ENCODE measurements around the gene MBOAT2. TPM values are rescaled to one million over a fixed set of nuclear protein-coding genes. Genes with fewer than 3 reads are reported as not detected.

The MBOAT2 gene
- total and polyA plus RNA-seq, 2 experiments from 2014 or later, result 38.2 to 58.3 TPM

DNA sequence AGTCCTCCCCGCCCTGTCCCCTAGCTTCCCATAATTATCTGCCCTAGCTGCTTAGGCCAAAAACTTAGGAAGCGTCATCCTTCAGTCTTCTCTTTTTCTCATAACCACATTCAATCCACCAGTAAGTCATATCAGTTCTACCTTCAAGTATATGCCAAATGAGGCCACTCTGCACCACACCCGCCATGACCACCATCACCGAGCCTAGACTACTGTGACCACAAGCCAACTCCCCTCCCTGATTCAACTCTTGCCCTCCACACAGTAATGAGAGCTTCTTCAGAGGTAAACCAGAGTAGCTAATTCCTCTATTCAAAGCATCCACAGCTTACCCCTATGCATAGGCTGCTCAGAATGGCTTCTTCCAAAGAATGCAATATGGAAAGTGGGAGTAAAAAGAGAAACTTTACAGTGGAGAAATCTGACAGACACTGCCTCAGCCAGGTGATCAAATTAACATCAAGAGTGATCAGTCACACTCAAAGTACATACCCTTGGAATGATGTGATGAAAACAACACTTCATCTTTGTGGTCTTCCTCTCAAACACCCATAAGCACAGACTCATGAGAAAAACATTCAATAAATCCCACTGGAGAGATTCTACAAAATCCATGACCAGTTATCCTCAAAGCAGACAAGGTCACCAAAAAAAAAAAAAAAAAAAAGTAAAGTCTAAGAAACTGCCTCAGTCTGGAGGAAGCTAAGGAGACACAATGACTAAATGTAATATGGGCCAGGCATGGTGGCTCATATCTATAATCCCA is 17.7 kb downstream of the MBOAT2 start:
- TF ChIP-seq, protein P1, sequence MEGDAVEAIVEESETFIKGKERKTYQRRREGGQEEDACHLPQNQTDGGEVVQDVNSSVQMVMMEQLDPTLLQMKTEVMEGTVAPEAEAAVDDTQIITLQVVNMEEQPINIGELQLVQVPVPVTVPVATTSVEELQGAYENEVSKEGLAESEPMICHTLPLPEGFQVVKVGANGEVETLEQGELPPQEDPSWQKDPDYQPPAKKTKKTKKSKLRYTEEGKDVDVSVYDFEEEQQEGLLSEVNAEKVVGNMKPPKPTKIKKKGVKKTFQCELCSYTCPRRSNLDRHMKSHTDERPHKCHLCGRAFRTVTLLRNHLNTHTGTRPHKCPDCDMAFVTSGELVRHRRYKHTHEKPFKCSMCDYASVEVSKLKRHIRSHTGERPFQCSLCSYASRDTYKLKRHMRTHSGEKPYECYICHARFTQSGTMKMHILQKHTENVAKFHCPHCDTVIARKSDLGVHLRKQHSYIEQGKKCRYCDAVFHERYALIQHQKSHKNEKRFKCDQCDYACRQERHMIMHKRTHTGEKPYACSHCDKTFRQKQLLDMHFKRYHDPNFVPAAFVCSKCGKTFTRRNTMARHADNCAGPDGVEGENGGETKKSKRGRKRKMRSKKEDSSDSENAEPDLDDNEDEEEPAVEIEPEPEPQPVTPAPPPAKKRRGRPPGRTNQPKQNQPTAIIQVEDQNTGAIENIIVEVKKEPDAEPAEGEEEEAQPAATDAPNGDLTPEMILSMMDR (IDR thresholded peaks at IDR 0.05; ENCODE audit: low read depth, low read length), result no peak

GRCh38 chr2:8984855-8985254 is 18.6 kb downstream of the MBOAT2 start:
- H3K4me1 ChIP-seq (ENCODE audit: low read depth), result peaks cover 13% of the 10 kb centered on the region
- no peak overlapping the region for H3K4me3 ChIP-seq
- TF ChIP-seq, protein P1 (IDR thresholded peaks at IDR 0.05; ENCODE audit: low read depth, low read length), result no peak
- no peaks in the 10 kb centered on the region for H3K36me3 ChIP-seq
- H3K27ac ChIP-seq, result no peak overlapping the region
- H3K9me3 ChIP-seq (ENCODE audit: low read depth), result no peaks in the 10 kb centered on the region
- peak; percentile 14 to 51 for DNase-seq (ENCODE audit: low read depth in 1 of 2, low spot score in 1 of 2)
- no peaks in the 10 kb centered on the region for H3K27me3 ChIP-seq

More for the DNA sequence above, 17.7 kb downstream of the MBOAT2 start:
- H3K27me3 ChIP-seq, result no peaks in the 10 kb centered on the region
- no peaks in the 10 kb centered on the region for H3K9me3 ChIP-seq (ENCODE audit: low read depth)
- no peak overlapping the region for H3K4me3 ChIP-seq
- H3K27ac ChIP-seq, result no peak overlapping the region
- no peak for DNase-seq (ENCODE audit: low read depth in 1 of 2, low spot score in 1 of 2)
- no peaks in the 10 kb centered on the region for H3K36me3 ChIP-seq
- peaks cover 13% of the 10 kb centered on the region for H3K4me1 ChIP-seq (ENCODE audit: low read depth)

DNA sequence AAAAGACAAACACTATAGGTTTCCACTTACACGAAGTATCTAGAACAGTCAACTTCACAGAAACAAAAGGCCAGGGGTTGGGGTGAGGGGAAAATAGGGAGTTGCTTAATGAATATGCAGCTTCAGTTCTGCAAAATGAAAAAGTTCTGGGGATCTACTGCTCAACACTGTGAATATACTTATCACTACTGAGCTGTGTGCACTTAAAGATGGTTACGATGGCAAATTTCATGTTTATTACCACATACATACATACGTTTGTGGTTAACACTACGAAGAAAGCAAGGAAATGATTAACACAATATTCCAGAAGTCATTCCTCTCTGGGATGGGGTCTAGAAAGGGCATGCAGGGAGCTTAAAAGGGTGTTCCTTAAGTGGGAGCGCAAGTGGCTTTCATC is 19.3 kb downstream of the MBOAT2 start:
- Histone ChIP-seq H3K27me3 (no peaks in the 10 kb centered on the region), H3K27ac (no peak overlapping the region), H3K36me3 (no peaks in the 10 kb centered on the region), H3K9me3 (ENCODE audit: low read depth) (no peaks in the 10 kb centered on the region), H3K4me1 (ENCODE audit: low read depth) (peaks cover 13% of the 10 kb centered on the region), H3K4me3 (no peak overlapping the region)
- TF ChIP-seq, protein P1 (IDR thresholded peaks at IDR 0.05; ENCODE audit: low read depth, low read length), result no peak
- DNase-seq (ENCODE audit: low read depth in 1 of 2, low spot score in 1 of 2), result peak in 1 of 2 donors; percentile 66

GRCh38 chr2:8983571-8983970 is 19.9 kb downstream of the MBOAT2 start:
- Histone ChIP-seq H3K27ac (no peak overlapping the region), H3K4me3 (no peak overlapping the region), H3K36me3 (no peaks in the 10 kb centered on the region), H3K9me3 (ENCODE audit: low read depth) (no peaks in the 10 kb centered on the region), H3K4me1 (ENCODE audit: low read depth) (peaks cover 13% of the 10 kb centered on the region), H3K27me3 (no peaks in the 10 kb centered on the region)
- no peak for DNase-seq (ENCODE audit: low read depth in 1 of 2, low spot score in 1 of 2)
- TF ChIP-seq, protein P1 (IDR thresholded peaks at IDR 0.05; ENCODE audit: low read depth, low read length), result no peak

DNA sequence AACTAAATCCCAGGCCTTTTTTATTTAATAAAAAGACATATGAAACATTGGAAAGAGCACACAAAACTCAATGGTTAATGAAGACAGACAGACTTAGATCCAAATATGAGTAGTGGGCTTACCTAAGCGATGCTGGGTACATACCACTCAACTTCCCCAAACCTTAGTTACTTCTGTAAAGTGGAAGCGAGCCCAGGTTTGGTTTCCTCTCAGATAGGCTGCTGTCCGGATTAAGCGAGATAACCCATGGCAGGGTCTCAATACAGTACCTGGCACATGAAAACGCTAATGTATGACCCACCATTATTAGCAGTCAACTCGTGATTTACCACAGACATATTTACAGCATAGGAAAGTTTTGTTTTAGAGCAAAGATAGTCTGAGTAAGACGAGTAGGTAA is 21.6 kb downstream of the MBOAT2 start:
- DNase-seq (ENCODE audit: low read depth in 1 of 2, low spot score in 1 of 2), result no peak
- Histone ChIP-seq H3K9me3 (ENCODE audit: low read depth) (no peaks in the 10 kb centered on the region), H3K4me1 (ENCODE audit: low read depth) (peaks cover 19% of the 10 kb centered on the region), H3K27me3 (no peaks in the 10 kb centered on the region), H3K27ac (no peak overlapping the region), H3K4me3 (no peak overlapping the region), H3K36me3 (no peaks in the 10 kb centered on the region)
- TF ChIP-seq, protein P1 (IDR thresholded peaks at IDR 0.05; ENCODE audit: low read depth, low read length), result no peak

Data from cardiac muscle cell (in vitro differentiated cells and primary cell).